Nephron progenitor cell (in vitro differentiated cells): Measurements from ENCODE around the gene RNF220.

ENCODE experiments used
- DNase-seq: peaks from one replicate; pipeline ENCODE4 v3.0.0; 2021
- H3K27ac Mint-ChIP-seq: 2 replicates; pipeline ENCODE4 v1.8.0; 2021; ENCODE audit warnings: mild to moderate bottlenecking, moderate library complexity, mixed read lengths
- H3K27me3 Mint-ChIP-seq: 2 replicates; pipeline ENCODE4 v1.8.0; 2021; ENCODE audit warnings: mild to moderate bottlenecking, low read depth, mixed read lengths; ENCODE audit not compliant: poor library complexity
- H3K36me3 Mint-ChIP-seq: 2 replicates; pipeline ENCODE4 v1.8.0; 2021; ENCODE audit warnings: low read depth, mixed read lengths
- H3K4me1 Mint-ChIP-seq: 2 replicates; pipeline ENCODE4 v1.8.0; 2021; ENCODE audit warnings: mixed read lengths
- H3K4me3 Mint-ChIP-seq: 2 replicates; pipeline ENCODE4 v1.8.0; 2021; ENCODE audit warnings: mild to moderate bottlenecking, moderate library complexity, mixed read lengths
- H3K9me3 Mint-ChIP-seq: 2 replicates; pipeline ENCODE4 v1.8.0; 2021; ENCODE audit warnings: mild to moderate bottlenecking, moderate library complexity, mixed read lengths
- TF ChIP-seq, protein P1 (sequence below): fragments of 200-600 bp; sonication (generic); IDR thresholded peaks from 2 replicates; pipeline ENCODE4 v1.5.0; 2021; ENCODE audit warnings: antibody characterized with exemption

RNF220 gene

DNA sequence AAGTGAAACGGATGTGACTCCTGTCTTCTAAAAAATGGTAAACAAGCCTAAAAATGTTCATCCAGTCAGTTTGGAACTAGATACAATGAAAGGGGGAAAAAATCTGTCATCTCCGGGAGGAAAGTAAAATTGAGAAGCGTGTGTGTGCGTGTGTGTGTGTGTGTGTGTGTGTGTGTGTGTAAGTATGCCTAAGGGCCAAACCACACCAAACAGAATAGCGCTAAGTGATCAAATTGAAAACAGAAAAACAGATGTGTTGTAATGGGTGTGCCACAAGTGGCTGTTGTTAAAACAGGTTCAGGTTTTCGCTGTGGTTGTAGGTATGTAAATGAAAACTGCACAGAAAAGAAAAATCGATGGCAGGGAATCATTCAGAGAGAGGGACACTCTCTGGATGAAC is 106.7 kb downstream of the RNF220 start:
- DNase-seq = no peak
- H3K36me3 Mint-ChIP-seq = no peaks in the 10 kb centered on the region
- H3K9me3 Mint-ChIP-seq = no peaks in the 10 kb centered on the region
- H3K27me3 Mint-ChIP-seq = peaks cover 45% of the 10 kb centered on the region
- no peak overlapping the region for H3K4me3 Mint-ChIP-seq
- peaks cover 58% of the 10 kb centered on the region for H3K4me1 Mint-ChIP-seq
- no peak overlapping the region for H3K27ac Mint-ChIP-seq
- TF ChIP-seq, protein P1, sequence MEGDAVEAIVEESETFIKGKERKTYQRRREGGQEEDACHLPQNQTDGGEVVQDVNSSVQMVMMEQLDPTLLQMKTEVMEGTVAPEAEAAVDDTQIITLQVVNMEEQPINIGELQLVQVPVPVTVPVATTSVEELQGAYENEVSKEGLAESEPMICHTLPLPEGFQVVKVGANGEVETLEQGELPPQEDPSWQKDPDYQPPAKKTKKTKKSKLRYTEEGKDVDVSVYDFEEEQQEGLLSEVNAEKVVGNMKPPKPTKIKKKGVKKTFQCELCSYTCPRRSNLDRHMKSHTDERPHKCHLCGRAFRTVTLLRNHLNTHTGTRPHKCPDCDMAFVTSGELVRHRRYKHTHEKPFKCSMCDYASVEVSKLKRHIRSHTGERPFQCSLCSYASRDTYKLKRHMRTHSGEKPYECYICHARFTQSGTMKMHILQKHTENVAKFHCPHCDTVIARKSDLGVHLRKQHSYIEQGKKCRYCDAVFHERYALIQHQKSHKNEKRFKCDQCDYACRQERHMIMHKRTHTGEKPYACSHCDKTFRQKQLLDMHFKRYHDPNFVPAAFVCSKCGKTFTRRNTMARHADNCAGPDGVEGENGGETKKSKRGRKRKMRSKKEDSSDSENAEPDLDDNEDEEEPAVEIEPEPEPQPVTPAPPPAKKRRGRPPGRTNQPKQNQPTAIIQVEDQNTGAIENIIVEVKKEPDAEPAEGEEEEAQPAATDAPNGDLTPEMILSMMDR = no peak

DNA sequence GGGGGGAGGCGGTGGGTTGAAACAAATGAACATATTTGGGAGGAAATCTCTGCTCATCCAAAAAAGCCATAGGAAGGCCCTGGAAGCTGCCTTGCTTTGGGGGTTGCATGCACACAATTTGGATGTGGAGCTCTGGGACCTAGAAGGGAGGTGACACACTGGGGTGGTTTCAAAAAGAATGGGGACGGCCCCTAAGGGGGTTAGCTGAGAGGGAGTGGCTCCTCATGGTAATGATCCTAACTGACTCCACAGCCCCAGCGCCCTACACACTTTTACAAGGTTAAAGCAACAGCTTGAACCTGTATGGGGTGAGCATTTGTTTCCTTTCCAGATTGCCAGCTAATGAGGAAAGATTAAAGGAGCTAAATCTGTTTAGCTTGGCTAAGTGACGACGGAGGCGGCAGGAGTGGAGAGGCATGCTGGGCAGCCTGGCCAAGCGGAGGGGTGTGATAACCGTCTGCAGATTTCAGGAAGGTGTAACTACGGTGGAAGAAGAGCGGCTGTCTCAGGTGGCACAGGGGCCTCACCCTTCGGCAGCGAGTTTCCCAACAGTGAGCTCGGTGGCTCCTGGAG is 107.3 kb downstream of the RNF220 start:
- peaks cover 51% of the 10 kb centered on the region for H3K4me1 Mint-ChIP-seq
- peaks cover 47% of the 10 kb centered on the region for H3K27me3 Mint-ChIP-seq
- no peak overlapping the region for H3K4me3 Mint-ChIP-seq
- no peaks in the 10 kb centered on the region for H3K9me3 Mint-ChIP-seq
- TF ChIP-seq, protein P1 = no peak
- H3K27ac Mint-ChIP-seq = no peak overlapping the region
- H3K36me3 Mint-ChIP-seq = no peaks in the 10 kb centered on the region
- DNase-seq = no peak

DNA sequence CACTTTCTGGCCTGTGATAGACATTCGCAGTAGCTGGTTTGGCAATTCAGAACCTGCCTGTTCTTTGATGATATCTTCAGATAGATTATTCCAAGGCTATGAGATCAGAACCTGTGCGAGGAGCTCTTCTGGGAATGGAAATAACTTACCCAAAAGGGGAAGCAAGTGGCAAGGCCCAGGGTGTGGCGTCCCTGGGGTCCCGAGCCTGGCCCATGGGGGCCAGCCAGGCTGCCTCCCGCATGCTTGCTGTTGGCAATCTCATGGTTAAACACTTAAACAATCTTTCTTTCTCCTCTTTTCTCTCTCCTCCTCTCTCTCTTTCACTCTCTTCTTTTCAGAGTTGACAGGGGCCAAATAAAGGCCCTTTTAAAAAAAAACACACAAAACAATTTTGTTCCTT is 108.1 kb downstream of the RNF220 start:
- Mint-ChIP-seq H3K4me3 (no peak overlapping the region), H3K9me3 (no peaks in the 10 kb centered on the region), H3K27ac (no peak overlapping the region), H3K36me3 (no peaks in the 10 kb centered on the region), H3K4me1 (peaks cover 44% of the 10 kb centered on the region), H3K27me3 (peaks cover 42% of the 10 kb centered on the region)
- DNase-seq = no peak
- TF ChIP-seq, protein P1 = no peak

DNA sequence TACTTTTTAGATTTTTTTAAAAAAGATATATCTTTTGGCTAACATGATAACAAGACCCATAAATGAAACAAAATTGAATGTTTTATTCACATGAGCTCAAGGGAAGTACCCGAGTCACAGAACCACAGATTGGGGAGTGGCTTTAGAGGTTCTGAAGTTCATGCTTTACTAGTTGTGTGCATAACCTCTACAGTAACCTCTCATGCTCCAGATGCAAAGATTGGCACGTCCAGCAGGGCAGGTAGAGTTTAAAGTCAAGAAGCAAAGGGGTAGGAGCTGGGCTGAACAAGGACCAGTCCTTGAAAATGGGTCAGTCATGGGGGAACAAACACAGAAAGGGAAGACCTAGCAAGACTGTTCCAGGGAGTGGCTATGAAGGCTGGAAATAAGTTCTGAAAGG is 109.6 kb downstream of the RNF220 start:
- peaks cover 39% of the 10 kb centered on the region for H3K27me3 Mint-ChIP-seq
- H3K4me3 Mint-ChIP-seq = no peak overlapping the region
- DNase-seq = no peak
- peaks cover 36% of the 10 kb centered on the region for H3K4me1 Mint-ChIP-seq
- H3K36me3 Mint-ChIP-seq = peaks cover 7% of the 10 kb centered on the region
- TF ChIP-seq, protein P1 = no peak
- no peak overlapping the region for H3K27ac Mint-ChIP-seq
- peaks cover 2% of the 10 kb centered on the region for H3K9me3 Mint-ChIP-seq

DNA sequence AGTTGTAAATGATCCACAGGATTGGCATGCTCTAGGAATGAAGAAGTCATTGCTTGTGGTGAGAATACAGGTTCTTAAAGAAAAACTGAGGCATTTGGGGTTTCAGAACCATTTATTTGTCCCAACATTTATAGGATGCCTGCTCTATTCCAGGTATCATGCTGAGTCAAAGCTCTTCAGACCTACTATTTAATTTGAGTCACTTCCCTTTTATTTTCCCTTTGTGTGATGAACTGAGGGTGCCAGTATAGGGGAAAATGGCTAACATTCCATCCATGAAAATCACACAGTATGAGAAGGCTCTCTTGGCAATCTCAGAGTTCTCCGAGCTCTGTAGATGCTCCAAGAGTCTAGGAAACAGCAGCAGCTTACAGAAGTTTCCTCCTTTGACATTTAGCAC is 110.4 kb downstream of the RNF220 start:
- H3K4me3 Mint-ChIP-seq = no peak overlapping the region
- DNase-seq = no peak
- TF ChIP-seq, protein P1 = no peak
- H3K9me3 Mint-ChIP-seq = peaks cover 6% of the 10 kb centered on the region
- peaks cover 13% of the 10 kb centered on the region for H3K36me3 Mint-ChIP-seq
- H3K27ac Mint-ChIP-seq = no peak overlapping the region
- H3K4me1 Mint-ChIP-seq = peaks cover 33% of the 10 kb centered on the region
- H3K27me3 Mint-ChIP-seq = peaks cover 39% of the 10 kb centered on the region

DNA sequence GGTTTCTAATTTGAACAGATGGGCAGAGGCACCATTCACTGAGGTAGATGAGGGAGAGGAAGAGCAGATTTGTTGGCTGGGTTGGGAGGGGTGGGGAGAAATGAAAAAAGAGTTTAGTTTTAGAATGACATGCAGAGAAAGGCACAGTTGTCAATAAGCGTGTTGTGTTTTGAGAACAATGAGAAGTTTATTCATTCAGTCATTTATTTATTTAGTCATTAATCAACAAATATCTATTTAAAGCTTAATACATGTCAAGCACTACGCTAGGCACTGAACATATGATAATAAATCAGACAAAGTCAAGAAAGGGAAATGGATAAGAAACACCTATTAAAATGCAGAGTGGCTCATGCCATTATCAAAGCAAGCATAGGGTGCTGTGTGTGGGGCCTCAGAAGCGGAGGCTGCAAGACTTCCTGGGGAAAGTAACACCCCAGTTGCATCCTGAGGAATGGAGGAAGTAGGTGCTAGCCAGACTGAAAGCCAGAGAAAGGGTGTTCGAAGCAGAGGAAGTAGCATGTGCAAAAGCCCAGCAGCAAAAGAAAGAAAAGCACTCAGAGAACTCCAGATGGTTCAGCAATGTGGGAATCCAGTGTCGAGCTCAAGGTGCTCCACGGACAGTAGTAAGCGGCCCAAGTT is 114.1 kb downstream of the RNF220 start:
- H3K4me1 Mint-ChIP-seq = no peaks in the 10 kb centered on the region
- peaks cover 17% of the 10 kb centered on the region for H3K36me3 Mint-ChIP-seq
- no peak overlapping the region for H3K4me3 Mint-ChIP-seq
- H3K27ac Mint-ChIP-seq = no peak overlapping the region
- H3K27me3 Mint-ChIP-seq = peaks cover 40% of the 10 kb centered on the region
- TF ChIP-seq, protein P1 = no peak
- DNase-seq = no peak
- peaks cover 9% of the 10 kb centered on the region for H3K9me3 Mint-ChIP-seq
